Prostate gland (tissue), 2 donors: ENCODE measurements around the gene ZNF213.

Source experiments
- POLR2AphosphoS5 ChIP-seq: sonication (generic); formaldehyde crosslinking; IDR thresholded peaks from one replicate; pipeline ENCODE4 v1.6.1; 2017; ENCODE audit warnings: antibody characterized with exemption
- TF ChIP-seq, protein P1 (sequence below), 4 experiments: fragments of 200-600 bp in 2 of 4; fragments of 450-650 bp in 2 of 4; sonication (generic) in 2 of 4; IDR thresholded peaks; 1 replicate in 3 of 4; 2 replicates in 1 of 4; pipeline ENCODE4 v1.5.1; 2016 to 2019; ENCODE audit warnings: antibody characterized with exemption in 4 of 4, mild to moderate bottlenecking in 2 of 4, moderate library complexity in 2 of 4

DNA sequence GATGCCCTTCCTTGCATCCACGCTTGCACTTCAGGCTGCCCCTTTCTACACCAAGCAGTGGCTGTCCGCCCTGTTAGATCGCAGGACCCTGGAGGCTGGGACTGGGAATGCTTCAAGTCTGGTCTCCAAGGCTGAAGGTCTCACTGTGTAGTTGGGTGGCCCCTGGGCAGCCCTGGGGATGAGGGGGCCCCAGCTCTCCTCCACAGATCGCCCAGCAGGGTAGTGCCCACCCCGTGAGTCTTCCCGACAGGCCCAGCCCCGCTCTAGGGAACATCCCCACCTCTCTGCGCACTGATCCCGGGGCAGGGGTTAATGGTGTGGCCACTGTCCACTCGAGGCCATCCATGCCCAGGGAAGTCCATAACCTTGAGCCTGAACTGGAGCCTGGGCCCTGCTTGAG lies 10.3 kb downstream of the ZNF213 start:
- TF ChIP-seq, protein P1, sequence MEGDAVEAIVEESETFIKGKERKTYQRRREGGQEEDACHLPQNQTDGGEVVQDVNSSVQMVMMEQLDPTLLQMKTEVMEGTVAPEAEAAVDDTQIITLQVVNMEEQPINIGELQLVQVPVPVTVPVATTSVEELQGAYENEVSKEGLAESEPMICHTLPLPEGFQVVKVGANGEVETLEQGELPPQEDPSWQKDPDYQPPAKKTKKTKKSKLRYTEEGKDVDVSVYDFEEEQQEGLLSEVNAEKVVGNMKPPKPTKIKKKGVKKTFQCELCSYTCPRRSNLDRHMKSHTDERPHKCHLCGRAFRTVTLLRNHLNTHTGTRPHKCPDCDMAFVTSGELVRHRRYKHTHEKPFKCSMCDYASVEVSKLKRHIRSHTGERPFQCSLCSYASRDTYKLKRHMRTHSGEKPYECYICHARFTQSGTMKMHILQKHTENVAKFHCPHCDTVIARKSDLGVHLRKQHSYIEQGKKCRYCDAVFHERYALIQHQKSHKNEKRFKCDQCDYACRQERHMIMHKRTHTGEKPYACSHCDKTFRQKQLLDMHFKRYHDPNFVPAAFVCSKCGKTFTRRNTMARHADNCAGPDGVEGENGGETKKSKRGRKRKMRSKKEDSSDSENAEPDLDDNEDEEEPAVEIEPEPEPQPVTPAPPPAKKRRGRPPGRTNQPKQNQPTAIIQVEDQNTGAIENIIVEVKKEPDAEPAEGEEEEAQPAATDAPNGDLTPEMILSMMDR (IDR thresholded peaks at IDR 0.05): no peak
- TF ChIP-seq POLR2AphosphoS5: no peak
